Memory B cell (primary cell): Measurements from ENCODE around the gene ENTPD7.
A peak's percentile ranks its signal among the peaks of the same experiment; 100 is the strongest.

Source experiments
- ATAC-seq: fragments of 150-1000 bp; cut with Tn5 transposase; 2 replicates; pipeline ENCODE4 v1.10.0; 2021; ENCODE audit warnings: low read depth, mild to moderate bottlenecking, moderate library complexity
- DNase-seq, 2 donors: peaks; one replicate each; pipeline ENCODE4 v3.0.0; 2022; ENCODE audit warnings: low spot score in 2 of 2
- H3K27ac Mint-ChIP-seq: one replicate; pipeline ENCODE4 v1.8.0; 2022; ENCODE audit warnings: mild to moderate bottlenecking, moderate library complexity, mixed read lengths
- H3K27me3 Mint-ChIP-seq: one replicate; pipeline ENCODE4 v1.8.0; 2022; ENCODE audit warnings: mixed read lengths
- H3K36me3 Mint-ChIP-seq: one replicate; pipeline ENCODE4 v1.8.0; 2022; ENCODE audit warnings: mild to moderate bottlenecking, mixed read lengths
- H3K4me1 Mint-ChIP-seq: one replicate; pipeline ENCODE4 v1.8.0; 2022; ENCODE audit warnings: mixed read lengths
- H3K4me3 Mint-ChIP-seq: one replicate; pipeline ENCODE4 v1.8.0; 2022; ENCODE audit warnings: mild to moderate bottlenecking, moderate library complexity, mixed read lengths
- H3K9me3 Mint-ChIP-seq: one replicate; pipeline ENCODE4 v1.8.0; 2022; ENCODE audit warnings: mixed read lengths

Gene ENTPD7, protein sequence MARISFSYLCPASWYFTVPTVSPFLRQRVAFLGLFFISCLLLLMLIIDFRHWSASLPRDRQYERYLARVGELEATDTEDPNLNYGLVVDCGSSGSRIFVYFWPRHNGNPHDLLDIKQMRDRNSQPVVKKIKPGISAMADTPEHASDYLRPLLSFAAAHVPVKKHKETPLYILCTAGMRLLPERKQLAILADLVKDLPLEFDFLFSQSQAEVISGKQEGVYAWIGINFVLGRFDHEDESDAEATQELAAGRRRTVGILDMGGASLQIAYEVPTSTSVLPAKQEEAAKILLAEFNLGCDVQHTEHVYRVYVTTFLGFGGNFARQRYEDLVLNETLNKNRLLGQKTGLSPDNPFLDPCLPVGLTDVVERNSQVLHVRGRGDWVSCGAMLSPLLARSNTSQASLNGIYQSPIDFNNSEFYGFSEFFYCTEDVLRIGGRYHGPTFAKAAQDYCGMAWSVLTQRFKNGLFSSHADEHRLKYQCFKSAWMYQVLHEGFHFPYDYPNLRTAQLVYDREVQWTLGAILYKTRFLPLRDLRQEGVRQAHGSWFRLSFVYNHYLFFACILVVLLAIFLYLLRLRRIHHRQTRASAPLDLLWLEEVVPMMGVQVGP

DNA sequence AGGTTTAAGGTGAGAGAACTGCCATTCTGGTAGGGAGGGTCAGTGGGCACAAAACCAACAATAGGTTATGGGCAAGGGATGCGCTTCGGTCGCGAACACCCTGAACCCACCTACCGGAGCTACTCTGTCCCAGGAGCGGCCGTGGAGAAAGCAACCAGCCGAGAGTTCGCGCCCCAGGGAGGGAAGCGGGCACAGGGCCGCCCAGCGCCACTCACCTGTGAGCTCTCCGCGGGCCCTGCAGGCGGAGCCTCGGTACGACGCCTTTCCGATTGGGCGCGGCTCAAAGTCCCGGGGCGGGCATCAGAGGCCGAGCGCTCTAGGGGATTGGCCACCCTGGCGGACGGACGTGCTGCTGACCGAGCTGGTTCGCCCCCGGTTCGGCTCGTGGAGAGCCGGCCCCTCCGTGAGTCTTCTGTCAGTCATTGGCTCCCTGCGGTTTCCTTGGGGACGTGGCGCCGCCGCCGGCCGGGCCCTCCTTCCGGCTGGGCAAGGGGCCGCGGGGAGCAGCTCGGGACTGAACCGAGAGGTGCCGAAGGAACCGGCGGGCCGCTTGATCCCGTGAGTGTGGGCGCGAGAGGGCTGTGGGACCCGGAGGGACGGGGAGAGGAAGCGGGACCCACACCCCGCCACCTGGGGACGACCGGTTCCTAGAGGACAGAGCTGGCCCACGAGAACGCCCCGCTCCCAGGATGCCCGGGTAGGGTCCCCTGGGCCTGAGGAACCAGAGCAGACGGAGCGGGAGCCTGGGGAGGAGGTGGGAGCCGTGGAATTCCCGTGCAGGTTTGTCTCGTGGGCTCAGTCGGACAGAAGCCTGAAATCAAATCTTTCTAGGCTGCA is at the start of gene ENTPD7:
TSS of gene ENTPD7 (plus strand) at position 479 of the 837 bp plus-strand sequence. CDS start 448 bp downstream, outside the sequence.
- ATAC-seq (peak; percentile 97), DNase-seq (peak; percentile 72 to 76)
- Mint-ChIP-seq H3K27me3 (peaks cover 11% of the 10 kb centered on the region), H3K9me3 (no peaks in the 10 kb centered on the region), H3K36me3 (peaks cover 3% of the 10 kb centered on the region), H3K4me3 (peak within 1 kb of the TSS; percentile 87), H3K27ac (peak within 1 kb of the TSS; percentile 66), H3K4me1 (peaks cover 19% of the 10 kb centered on the region)

DNA sequence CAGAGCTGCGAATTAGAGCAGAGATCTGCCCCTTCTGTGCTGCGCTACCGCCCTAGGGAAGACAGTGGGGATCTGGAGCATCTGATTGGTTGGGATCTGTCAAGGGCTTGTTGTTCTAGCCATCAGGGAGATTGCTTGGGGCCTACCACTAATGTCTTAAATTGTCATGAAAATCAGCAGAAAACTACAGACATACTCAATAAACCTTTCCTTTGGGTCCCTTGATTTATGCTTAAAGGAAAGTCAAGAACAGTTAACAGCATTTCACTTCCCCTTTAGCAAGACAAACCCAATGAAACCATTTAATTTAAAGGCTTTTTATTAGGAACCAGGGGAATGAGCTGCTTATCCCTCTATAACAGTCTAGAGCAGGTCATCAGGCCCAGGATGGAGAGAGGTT is 49.1 kb upstream of the ENTPD7 start:
- Mint-ChIP-seq H3K4me1 (peaks cover 15% of the 10 kb centered on the region), H3K36me3 (peaks cover 4% of the 10 kb centered on the region), H3K4me3 (no peak overlapping the region), H3K27ac (peak overlapping the region; percentile 21), H3K9me3 (no peaks in the 10 kb centered on the region), H3K27me3 (no peaks in the 10 kb centered on the region)
- ATAC-seq: no peak
- DNase-seq: no peak

DNA sequence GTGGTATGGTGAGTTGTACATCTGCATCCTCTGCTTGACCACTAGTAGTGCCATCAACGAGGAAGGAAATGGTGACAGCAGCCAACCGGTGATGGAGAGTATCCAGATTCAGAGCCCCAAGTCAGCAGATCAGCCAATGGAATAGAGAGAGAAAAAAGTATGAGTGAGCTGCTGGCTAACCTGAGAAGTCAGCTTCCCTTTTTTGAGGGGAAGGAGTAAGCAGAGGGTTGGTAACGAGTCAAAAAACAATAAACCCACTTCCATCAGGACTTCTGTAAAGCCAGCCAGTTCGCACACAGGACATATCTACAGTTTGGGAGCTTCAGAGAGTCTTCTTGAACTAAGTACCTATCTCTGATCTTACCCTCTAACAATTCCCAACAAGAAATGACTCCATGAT is 48.0 kb upstream of the ENTPD7 start:
- peak overlapping the region; percentile 21 for H3K27ac Mint-ChIP-seq
- no peak overlapping the region for H3K4me3 Mint-ChIP-seq
- peaks cover 21% of the 10 kb centered on the region for H3K4me1 Mint-ChIP-seq
- ATAC-seq (no peak), DNase-seq (no peak)
- H3K9me3 Mint-ChIP-seq: no peaks in the 10 kb centered on the region
- peaks cover 9% of the 10 kb centered on the region for H3K36me3 Mint-ChIP-seq
- H3K27me3 Mint-ChIP-seq: no peaks in the 10 kb centered on the region

DNA sequence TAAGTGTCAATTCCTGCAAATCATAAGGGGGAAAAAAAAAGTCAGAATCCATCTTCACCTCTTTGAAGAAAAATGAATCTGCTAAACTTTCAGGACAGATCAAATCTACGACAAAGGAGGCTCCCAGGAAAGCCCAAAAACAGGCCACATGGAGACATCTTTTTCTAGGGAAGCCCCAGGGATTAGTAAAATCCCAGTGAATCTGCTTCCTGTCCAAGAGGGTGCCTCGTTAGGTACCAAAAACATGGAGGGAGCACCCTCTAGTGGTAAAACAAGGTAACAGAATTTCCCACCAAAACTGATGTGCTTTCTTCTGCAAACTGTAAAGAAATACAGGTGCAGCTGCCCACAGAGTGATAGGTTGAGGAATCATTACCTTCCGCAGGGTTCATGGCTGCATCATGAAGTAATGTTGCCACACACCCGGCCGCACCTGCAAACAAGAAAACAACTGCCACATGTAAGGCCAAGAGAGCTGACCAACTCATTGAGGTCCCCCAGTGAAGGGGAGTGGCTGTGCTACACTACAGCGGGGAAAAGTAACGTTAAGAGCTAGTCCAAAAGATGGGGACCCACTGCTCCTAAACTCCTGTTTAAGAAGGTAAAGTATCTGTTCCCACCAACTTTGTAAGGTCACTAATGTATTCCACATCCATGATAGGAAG is 47.0 kb upstream of the ENTPD7 start:
- H3K9me3 Mint-ChIP-seq: no peaks in the 10 kb centered on the region
- DNase-seq (peak; percentile 37 to 66), ATAC-seq (peak; percentile 62)
- peaks cover 9% of the 10 kb centered on the region for H3K36me3 Mint-ChIP-seq
- H3K27ac Mint-ChIP-seq: peak overlapping the region; percentile 21
- no peak overlapping the region for H3K4me3 Mint-ChIP-seq
- H3K27me3 Mint-ChIP-seq: no peaks in the 10 kb centered on the region
- peaks cover 21% of the 10 kb centered on the region for H3K4me1 Mint-ChIP-seq

DNA sequence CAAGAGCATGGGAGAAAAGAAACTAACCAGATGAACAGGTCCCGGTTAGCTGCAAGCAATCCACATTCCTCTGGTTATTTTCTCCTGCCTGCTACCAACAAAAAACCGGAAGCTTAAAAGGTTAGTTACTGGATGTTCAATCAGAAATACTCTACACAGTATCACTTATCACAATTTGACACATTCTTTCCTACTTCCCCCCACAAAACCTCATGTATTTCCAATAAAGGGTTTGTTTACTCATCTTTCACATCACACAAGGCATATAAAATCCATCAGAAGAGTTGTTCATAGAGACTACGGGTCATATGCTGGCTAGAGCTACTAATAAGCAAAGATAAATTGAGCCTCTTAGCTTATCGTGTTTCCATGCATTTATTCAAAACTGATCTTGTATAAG is 43.9 kb upstream of the ENTPD7 start:
- peaks cover 28% of the 10 kb centered on the region for H3K4me1 Mint-ChIP-seq
- no peaks in the 10 kb centered on the region for H3K27me3 Mint-ChIP-seq
- peak overlapping the region; percentile 21 for H3K27ac Mint-ChIP-seq
- DNase-seq (no peak), ATAC-seq (no peak)
- H3K9me3 Mint-ChIP-seq: no peaks in the 10 kb centered on the region
- H3K36me3 Mint-ChIP-seq: peaks cover 5% of the 10 kb centered on the region
- no peak overlapping the region for H3K4me3 Mint-ChIP-seq

DNA sequence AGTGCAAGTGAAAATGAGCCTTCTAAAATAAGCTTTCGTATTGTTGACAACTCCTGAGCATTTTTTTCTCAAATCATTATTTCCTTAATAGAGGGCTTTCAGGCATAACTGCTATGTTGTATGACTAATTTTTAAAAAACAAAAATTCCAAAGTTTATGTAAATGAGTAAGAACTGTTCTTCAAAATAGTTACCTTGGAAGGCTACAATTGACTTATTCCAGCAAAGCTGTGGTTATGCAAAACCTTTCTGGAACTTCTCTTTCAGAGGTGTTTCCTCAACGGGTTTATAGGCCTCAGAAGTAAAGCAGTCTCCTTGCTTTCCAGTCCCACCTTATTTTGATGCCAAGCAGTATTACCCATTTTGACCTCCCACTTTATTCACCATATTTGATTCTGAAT is 41.6 kb upstream of the ENTPD7 start:
- H3K27me3 Mint-ChIP-seq: no peaks in the 10 kb centered on the region
- H3K36me3 Mint-ChIP-seq: peaks cover 5% of the 10 kb centered on the region

DNA sequence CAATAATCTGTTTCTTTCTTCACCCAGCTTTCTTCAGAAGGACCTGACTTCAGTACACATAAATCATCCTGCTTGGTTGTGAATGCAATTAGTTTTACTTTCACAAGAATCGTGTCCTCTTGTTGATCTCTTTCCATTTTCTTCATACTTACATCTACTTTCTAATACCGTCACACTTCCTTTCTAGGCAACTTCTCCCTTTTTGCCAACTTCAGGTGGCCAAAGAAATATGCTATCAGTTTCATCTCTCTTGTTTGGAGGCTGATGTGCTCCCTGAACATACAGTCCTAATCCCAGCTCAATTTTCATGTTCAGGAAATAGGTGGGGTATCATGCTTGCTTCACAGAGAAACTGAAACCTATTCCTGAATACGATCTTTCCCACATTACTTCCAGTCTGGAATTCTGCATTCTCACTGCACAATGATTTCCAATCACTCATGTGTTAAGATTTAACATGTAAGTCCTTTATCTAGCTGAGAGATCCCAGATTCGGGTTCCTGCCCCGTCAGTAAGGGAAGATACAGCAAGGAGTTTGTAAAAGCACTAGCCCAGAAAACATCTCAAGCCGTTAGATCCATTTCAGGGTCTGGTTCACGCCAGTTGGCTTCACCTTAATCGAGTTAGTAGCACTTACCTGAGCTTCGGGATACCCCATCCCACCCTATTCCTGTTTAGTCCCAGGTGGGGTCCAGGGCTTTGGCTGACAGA is 40.1 kb upstream of the ENTPD7 start:
- Mint-ChIP-seq H3K36me3 (peaks cover 5% of the 10 kb centered on the region), H3K27ac (peak overlapping the region; percentile 83), H3K4me1 (peaks cover 33% of the 10 kb centered on the region), H3K4me3 (peak overlapping the region; percentile 63), H3K27me3 (no peaks in the 10 kb centered on the region), H3K9me3 (no peaks in the 10 kb centered on the region)
- DNase-seq (peak; percentile 18 to 53), ATAC-seq (peak; percentile 14)

More for the DNA sequence above, 41.6 kb upstream of the ENTPD7 start:
- ATAC-seq: no peak
- Mint-ChIP-seq H3K9me3 (no peaks in the 10 kb centered on the region), H3K27ac (peak overlapping the region; percentile 83), H3K4me3 (peak overlapping the region; percentile 42), H3K4me1 (peaks cover 29% of the 10 kb centered on the region)
- no peak for DNase-seq

DNA sequence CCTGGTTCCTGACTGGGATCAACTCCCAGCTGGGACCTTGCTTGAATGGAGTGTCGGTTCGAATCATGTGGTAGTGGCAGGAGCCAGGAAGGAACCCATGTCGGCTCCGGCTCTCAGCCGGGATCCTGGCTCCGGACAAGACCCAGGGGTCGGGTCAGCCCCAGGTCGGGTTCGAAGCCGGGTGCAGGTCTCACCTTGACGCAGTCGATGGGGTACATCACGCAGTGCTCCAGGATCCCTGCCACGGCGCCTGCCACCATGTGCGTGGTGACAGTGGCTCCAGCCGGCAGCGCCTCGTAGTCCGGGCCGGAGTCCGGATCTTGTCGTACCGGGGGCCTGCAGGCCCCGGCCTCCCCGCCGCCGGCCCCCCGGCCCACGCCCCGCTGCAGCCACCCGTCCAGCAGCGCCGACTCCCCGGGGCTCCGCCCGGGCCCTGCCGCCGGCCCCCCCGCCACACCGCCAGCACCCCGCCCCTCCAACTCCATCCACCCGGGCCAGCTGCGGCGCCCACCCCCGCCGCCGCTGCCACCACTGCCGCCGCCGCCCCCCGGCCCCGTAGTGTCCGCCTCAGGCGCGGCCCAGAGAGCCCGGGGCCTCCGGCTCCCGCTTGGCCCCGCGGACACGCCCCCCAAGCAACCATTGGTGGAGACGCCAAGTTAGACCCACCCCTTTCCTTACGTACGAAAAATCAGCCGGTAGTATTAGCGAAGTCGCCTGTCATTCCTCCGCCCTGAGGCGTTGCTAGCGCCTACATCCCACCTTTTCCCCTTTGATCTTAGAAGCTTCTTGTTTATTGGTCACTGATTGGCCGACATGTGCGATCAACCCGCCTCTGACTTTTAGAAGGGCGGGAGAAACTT is 39.2 kb upstream of the ENTPD7 start, which contains the start of gene SLC25A28:
TSS of gene SLC25A28 (minus strand) at position 589 of the 860 bp plus-strand sequence. CDS start at position 485, 104 bp downstream.
- ATAC-seq (no peak), DNase-seq (peak; percentile 85 to 90)
- H3K9me3 Mint-ChIP-seq: no peaks in the 10 kb centered on the region
- H3K4me1 Mint-ChIP-seq: peaks cover 33% of the 10 kb centered on the region
- H3K4me3 Mint-ChIP-seq: peak within 1 kb of the TSS; percentile 81
- H3K27ac Mint-ChIP-seq: peak within 1 kb of the TSS; percentile 83
- peaks cover 5% of the 10 kb centered on the region for H3K36me3 Mint-ChIP-seq
- H3K27me3 Mint-ChIP-seq: no peaks in the 10 kb centered on the region

DNA sequence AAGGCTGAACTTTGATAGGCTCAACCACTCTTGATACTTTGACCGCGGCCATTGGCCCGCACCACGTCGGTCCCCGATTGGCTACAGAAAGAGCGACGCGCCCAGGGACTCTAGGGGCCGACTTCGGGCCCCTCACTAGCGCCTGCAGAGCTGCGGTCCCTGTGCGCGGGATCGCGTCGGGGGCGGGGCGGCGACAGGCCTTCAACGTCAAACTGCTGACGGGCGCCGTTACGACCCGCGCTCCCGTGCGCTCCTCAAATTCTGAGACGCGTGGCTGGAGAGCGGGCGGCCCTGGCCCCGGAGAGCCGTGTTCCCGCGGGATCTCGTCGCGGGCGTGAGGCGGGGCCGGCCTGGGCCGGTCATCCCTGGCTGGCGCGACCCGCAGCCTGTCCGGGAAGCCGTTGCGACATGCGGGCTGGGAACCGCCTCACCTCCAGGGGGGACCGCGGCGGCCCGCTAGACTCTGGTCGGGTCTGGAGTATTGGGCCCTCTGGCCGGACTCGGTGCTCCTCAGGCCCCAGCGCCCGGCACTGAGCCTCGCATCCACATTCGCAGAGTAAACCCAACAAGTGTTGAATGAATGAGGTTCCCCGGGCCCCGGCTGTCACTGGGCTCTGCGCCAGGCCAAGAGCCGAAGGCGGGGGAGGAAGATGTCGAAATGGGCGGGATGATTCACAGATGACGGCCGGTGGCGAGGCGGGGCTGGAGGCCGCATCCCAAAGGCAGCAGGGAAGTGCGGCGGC is 38.4 kb upstream of the ENTPD7 start:
- Mint-ChIP-seq H3K4me1 (peaks cover 28% of the 10 kb centered on the region), H3K27ac (peak overlapping the region; percentile 81), H3K9me3 (no peaks in the 10 kb centered on the region), H3K36me3 (no peaks in the 10 kb centered on the region), H3K4me3 (peak overlapping the region; percentile 81), H3K27me3 (no peaks in the 10 kb centered on the region)
- ATAC-seq (peak; percentile 77), DNase-seq (peak; percentile 55 to 76)

DNA sequence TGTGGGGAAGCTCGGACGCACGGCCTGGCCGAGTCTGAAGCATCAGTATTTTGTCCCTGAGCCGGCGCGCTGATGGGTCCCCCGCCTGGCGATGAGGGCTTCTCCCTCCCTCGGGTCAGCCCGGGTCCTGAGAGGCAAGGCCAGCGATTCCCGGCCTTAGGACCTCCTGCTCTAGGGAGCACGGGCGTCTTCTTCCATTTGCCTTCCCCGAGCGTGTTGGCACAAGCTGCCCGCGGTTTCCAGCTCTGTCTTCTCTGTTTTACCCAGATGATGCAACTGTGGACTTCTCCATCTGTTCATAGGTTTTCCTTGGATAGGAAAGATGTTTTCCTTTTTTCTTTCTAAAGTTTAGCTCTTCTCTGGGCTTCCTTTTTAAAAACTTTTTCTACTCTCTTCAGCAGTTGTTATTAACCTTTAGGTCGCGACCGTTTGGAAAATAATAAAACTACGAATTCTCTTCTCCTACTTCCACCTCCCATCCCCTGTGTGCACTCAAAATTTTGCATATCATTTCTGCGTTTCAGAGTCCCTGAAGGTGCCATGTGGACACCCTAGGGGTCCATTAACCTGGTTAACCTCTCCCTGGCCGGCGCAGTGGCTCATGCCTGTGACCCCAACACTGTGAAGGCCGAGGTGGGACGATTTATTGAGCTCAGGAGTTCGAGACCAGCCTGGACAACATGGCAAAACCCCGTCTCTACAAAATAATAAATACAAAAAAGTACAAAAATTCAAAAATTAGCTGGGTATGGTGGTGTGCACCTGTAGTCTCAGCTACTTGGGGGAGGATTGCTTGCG is 37.7 kb upstream of the ENTPD7 start:
- H3K27ac Mint-ChIP-seq: peak overlapping the region; percentile 81

DNA sequence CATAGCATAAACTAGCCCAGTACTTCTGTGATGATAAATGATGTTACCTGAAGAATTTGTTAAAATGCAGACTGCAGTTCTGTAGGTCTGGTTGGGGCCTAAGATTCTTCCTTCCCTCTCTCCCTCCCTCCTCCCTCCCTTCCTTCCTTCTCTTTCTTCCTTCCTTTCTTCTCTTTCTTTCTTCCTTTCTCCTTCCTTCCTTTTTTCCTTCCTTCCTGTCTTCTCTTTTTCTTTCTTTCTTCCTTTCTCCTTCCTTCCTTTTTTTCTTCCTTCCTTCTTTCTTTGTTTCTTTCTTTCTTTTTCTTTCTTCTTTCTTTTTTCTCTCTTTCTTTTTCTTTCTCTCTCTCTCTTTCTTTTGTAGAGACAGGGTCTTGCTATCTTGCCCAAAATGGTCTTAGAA is 35.4 kb upstream of the ENTPD7 start:
- H3K27me3 Mint-ChIP-seq: no peaks in the 10 kb centered on the region
- DNase-seq (no peak), ATAC-seq (no peak)
- no peak overlapping the region for H3K4me3 Mint-ChIP-seq
- peaks cover 18% of the 10 kb centered on the region for H3K4me1 Mint-ChIP-seq
- H3K9me3 Mint-ChIP-seq: no peaks in the 10 kb centered on the region
- no peaks in the 10 kb centered on the region for H3K36me3 Mint-ChIP-seq
- H3K27ac Mint-ChIP-seq: no peak overlapping the region

More for the DNA sequence above, 37.7 kb upstream of the ENTPD7 start:
- Mint-ChIP-seq H3K9me3 (no peaks in the 10 kb centered on the region), H3K27me3 (no peaks in the 10 kb centered on the region), H3K36me3 (no peaks in the 10 kb centered on the region), H3K4me1 (peaks cover 28% of the 10 kb centered on the region), H3K4me3 (peak overlapping the region; percentile 81)
- ATAC-seq (no peak), DNase-seq (no peak)
